IPS DF 4.7 (cell line): ENCODE results near the gene STXBP5.
A peak's percentile ranks its signal among the peaks of the same experiment; 100 is the strongest.

Experiments
- DNase-seq: peaks from one replicate; pipeline ENCODE4 v3.0.0-alpha.2; 2013; ENCODE audit warnings: low spot score; ENCODE audit errors: extremely low read depth

The STXBP5 gene

DNA sequence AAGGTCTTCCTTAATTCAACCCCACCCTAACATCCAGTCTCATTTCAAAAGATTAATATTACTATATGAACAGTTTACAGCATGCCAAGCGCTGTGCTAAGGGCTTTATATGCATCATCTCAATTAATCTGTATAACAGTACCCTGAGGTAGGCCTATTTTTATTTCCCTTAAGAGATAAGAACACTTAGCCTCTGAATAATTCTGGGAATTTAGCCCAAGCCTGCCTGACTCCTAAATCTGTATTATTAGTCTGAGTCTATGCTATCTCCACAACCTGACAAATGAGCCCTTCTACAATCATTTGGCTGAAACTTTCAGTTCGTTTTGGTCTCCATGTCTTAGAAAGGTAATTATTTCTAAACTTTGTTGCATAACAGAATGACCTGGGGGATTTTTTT is 226.6 kb downstream of the STXBP5 start:
- DNase-seq, result no peak

DNA sequence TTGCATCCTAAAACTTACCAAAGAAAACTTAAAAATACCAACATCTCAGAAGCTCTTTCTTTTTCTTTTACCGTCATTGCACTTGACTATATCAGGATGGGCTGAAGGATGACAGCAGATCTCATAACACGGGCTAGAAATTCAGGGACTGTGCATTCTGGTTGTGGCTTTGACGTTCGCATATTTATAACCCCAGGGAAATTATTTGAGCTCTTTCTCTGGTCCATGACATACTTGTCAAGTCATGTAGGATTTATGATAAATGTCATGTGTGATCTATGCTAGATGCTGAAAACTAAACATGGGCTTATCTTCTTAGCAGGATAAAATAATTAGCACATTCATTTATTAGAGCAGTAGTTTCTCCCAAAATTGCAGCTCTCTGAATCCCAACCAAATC is 229.9 kb downstream of the STXBP5 start:
- DNase-seq, result no peak

DNA sequence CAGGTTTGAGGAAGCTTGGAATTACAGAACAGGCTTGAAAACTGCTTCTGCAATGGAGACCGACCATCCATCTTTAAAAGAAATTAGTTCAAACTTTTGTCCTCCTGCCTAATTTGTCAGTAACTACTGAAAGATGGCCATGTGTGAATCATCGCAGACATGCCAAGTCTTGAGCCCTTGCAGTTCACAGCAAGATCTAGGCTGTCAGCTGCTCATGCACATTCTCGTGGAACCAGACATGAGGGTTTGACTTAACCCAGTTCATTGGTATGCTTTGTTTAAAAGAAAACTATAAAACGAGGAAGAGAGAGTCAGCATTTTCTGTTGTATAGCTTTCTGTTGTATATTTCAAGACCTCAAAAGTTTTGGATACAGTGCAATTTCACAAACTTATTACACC is 230.3 kb downstream of the STXBP5 start:
- no peak for DNase-seq

DNA sequence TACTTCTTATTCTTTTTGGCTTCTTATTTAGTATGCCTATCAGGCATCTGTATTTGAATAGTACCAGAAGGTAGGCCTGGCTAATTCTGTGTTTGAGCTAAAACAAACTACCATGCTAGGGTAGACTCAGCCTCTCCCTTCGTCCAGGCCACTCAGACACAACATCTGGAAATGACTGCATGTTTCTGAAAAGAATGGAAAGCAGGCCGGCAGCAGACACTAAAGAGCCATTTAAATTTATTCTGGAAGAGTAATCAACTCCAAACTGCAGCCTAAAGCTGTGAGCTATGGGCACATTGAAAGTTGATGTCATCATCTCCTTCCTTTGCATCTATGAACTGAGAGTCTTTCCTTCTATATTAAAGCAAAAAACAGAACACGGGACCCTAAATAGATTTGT is 233.4 kb downstream of the STXBP5 start:
- no peak for DNase-seq

DNA sequence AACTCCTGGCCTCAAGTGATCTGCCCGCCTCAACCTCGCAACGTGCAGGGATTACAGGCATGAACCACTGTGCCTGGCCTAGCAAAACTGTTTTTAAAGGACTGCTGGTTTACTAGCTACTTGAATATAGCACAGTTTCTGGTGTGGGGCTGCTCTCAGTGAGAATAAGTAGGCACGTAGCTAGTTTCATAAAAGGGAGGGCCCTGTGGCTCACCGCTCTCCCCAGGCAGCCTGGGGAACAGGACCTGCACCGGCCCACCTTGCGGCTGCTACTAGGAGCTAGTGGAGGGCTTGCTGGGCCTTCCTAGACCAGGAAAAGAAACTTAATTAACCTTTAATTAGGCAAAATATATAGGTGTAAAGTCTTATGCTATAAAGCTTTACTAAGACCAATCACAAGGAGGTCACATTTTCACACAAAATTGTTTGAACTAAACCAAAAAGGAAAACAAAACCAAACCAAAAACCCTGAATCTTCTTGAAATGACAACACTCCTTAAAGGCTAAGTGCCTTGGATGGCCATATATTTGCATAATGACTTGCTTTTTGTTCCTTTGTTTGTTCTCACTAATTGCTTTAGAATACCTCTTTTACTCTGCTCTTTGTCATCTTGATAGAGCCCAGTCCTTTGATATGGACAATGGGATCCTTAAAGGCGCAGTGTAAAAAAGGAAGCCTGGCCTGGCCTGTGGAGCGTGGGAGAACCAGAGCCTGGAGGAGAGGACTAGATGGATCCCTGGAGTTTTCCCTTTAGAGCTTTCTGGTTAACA is 234.7 kb downstream of the STXBP5 start:
- peak; percentile 88 for DNase-seq
